Effector memory CD4-positive, alpha-beta T cell (primary cell): ENCODE data around the gene FTO.
A peak's percentile ranks its signal among the peaks of the same experiment; 100 is the strongest.
"Not testable (repeated sequence)": the region's sequence is repeated elsewhere in the genome, so short reads cannot be mapped to it uniquely, and the experiment has no call there.

Source experiments
- DNase-seq, 3 donors: peaks; one replicate each; pipeline ENCODE4 v3.0.0-alpha.2; 2020
- H3K27ac ChIP-seq: 2 replicates; pipeline ENCODE4 v1.7.0; 2013; ENCODE audit warnings: mild to moderate bottlenecking, low read length, moderate library complexity; ENCODE audit not compliant: insufficient read depth, poor library complexity, severe bottlenecking
- H3K27me3 ChIP-seq: replicated peaks from 2 replicates; pipeline ENCODE4 v1.7.0; 2013; ENCODE audit warnings: mild to moderate bottlenecking, low read length; ENCODE audit not compliant: insufficient read depth, control insufficient read depth, poor library complexity, severe bottlenecking
- H3K36me3 ChIP-seq: 2 replicates; pipeline ENCODE4 v1.7.0; 2013; ENCODE audit warnings: mild to moderate bottlenecking, low read length, moderate library complexity; ENCODE audit not compliant: control insufficient read depth, insufficient read depth
- H3K4me1 ChIP-seq: 2 replicates; pipeline ENCODE4 v1.7.0; 2013; ENCODE audit warnings: low read length, mild to moderate bottlenecking; ENCODE audit not compliant: control insufficient read depth, insufficient read depth, poor library complexity, severe bottlenecking
- H3K4me3 ChIP-seq: 2 replicates; pipeline ENCODE4 v1.7.0; 2013; ENCODE audit warnings: low read length, low read depth, mild to moderate bottlenecking; ENCODE audit not compliant: insufficient read depth, poor library complexity, severe bottlenecking
- H3K9me3 ChIP-seq: 2 replicates; pipeline ENCODE4 v1.7.0; 2013; ENCODE audit warnings: mild to moderate bottlenecking, low read length, moderate library complexity; ENCODE audit not compliant: control insufficient read depth

Gene FTO

DNA sequence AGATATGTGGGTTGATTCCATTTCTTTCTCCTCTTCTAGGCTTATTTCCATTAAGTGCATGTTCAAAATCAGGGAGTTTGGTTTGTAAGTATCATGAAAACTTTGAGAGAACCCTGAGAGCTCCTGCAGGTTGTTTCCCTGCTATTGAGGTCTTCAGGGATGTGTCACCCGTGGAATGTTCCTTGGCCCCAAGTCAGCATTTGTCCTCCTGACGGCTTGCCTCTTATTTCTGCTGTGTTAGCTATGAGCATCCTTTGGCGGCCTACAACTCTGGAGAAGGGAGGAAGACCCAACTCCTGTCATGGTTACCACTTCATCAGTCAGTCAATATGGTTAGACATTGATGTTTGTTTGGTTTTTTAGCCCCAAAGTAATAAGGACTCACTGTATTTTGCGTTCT lies 180.8 kb downstream of the FTO start:
- DNase-seq: no peak
- no peak overlapping the region for H3K4me3 ChIP-seq
- peaks cover 22% of the 10 kb centered on the region for H3K36me3 ChIP-seq
- no peaks in the 10 kb centered on the region for H3K4me1 ChIP-seq
- no peak overlapping the region for H3K27ac ChIP-seq
- no peaks in the 10 kb centered on the region for H3K9me3 ChIP-seq
- H3K27me3 ChIP-seq: no peaks in the 10 kb centered on the region

DNA sequence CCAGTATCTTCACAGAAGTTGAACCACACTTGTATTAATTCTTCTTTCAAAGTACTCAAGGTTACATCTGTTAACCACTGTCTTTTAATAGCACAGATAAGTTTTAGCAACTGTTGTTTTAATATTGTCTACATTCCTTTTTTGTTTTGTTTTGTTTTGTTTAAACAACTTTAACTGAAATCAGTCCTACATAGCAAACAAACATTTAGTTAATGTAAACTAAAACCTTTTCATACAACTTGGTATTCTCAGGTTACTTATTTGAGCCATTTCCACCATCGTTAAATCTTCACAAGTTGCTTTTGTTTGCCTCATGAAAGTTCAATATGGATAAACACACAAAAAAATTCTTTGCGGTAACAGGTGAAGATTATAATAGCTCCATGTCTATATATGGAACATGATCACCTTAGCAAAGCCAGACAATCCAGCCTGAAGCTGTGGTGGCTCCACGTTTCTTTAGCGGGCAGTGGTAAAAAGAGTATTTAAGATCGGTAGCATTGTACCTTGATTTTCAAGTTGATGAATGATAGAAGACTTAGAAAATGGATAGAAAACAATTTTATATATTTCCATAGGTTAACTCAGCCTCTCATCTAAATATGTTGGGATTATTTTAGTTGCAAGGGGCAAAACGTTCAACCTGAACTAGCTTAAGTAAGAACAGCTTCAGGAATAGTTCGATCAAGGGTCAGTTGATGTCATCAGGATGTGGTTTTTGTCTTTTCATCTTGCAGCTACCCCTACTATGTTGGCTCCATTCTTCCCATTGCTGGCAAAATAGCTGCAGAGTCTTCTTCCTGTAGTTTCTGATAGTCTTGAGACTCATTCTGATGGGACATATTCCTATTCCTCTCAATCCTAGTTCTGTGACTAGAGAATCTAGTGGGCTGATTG lies 182.8 kb downstream of the FTO start:
- Histone ChIP-seq H3K4me1 (no peaks in the 10 kb centered on the region), H3K27me3 (no peaks in the 10 kb centered on the region), H3K9me3 (no peaks in the 10 kb centered on the region), H3K4me3 (no peak overlapping the region), H3K36me3 (peaks cover 14% of the 10 kb centered on the region), H3K27ac (no peak overlapping the region)
- DNase-seq: no peak

DNA sequence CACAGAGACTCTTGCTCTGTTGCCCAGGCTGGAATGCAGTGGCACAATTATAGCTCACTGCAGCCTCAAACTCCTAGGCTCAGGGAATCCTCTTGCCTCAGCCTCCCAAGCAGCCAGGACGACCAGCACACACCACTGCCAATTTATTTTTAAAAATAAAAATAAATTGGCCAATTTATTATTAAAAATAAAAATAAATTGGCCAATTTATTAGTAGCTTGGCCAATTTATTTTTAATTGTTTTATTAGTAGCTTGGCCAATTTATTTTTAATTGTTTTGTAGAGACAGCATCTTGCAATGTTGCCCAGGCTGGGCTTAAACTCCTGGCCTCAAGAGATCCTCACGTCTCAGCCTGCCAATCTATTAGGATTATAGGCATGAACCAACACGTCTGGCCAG lies 184.3 kb downstream of the FTO start:
- DNase-seq: no peak
- Histone ChIP-seq H3K27ac (no peak overlapping the region), H3K4me1 (no peaks in the 10 kb centered on the region), H3K36me3 (peaks cover 14% of the 10 kb centered on the region), H3K9me3 (no peaks in the 10 kb centered on the region), H3K4me3 (no peak overlapping the region), H3K27me3 (no peaks in the 10 kb centered on the region)

DNA sequence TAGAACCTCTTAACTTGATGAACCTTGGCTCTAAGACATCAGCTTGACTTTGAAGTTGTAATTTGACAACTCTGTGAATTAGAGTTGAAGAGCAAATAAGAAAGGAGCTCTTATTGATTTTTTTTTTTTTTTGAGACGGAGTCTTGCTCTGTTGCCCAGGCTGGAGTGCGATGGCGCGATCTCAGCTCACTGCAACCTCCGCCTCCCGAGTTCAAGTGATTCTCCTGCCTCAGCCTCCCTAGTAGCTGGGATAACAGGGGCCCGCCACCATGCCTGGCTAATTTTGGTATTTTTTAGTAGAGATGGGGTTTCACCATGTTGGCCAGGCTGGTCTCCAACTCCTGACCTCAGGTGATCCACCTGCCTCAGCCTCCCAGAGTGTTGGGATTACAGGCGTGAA lies 186.9 kb downstream of the FTO start:
- not testable (repeated sequence) for H3K27ac ChIP-seq, H3K4me1 ChIP-seq, DNase-seq, H3K36me3 ChIP-seq, H3K9me3 ChIP-seq, H3K27me3 ChIP-seq, H3K4me3 ChIP-seq

DNA sequence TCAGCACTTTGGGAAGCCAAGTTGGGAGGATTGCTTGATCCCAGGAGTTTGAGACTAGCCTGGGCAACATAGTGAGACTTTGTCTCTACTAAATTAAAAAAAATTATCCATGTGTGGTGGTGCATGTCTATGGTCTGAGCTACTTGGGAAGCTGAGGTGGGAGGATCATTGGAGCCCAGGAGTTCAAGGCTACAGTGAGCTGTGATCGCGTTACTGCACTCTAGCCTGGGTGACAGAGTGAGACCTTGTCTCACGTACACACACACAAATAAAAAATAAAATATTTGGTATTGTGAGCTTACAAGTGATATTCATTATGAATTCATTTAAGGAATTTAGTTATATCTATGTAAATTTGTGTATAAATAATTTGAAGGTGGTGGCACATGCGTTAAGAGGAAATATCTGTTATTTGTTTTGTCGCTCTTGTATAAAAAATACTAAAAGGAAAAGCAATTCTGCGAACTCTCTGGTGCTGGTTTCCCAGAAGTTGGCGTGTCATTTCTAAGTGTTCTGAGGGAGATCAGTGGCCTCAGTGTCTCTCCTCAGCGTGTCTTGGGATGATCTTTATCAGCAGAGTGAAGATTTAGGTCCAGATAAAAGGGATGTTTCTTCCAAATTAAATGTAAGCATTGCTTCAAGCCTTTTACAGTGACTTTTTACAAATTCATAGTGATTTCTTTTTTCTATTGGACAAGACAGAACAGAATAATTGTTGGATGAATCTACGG lies 187.6 kb downstream of the FTO start:
- H3K4me3 ChIP-seq: no peak overlapping the region
- DNase-seq: no peak
- peaks cover 7% of the 10 kb centered on the region for H3K36me3 ChIP-seq
- H3K4me1 ChIP-seq: no peaks in the 10 kb centered on the region
- H3K9me3 ChIP-seq: no peaks in the 10 kb centered on the region
- no peak overlapping the region for H3K27ac ChIP-seq
- H3K27me3 ChIP-seq: no peaks in the 10 kb centered on the region

DNA sequence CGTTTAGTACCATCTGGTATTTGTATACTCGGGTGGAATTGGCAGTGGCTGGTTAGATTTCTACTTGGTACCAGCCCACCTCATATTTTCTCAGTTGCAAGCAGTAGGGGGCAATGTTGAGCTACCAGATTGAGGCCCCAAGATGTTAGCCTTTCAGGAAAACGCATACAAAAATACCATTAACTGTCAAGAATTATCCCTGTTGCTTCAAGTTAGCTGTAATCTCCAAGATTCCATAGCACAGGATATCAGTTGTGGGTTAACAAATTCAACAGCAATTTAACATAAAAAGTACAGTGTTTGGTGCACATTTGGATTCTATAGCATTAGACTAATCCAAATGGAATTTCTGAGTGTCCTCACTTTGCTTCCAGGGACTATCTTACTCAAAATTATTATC lies 188.2 kb downstream of the FTO start:
- H3K36me3 ChIP-seq: peaks cover 7% of the 10 kb centered on the region
- no peak overlapping the region for H3K4me3 ChIP-seq
- no peaks in the 10 kb centered on the region for H3K9me3 ChIP-seq
- no peaks in the 10 kb centered on the region for H3K4me1 ChIP-seq
- DNase-seq: peak in 1 of 3 donors; percentile 9
- H3K27ac ChIP-seq: no peak overlapping the region
- no peaks in the 10 kb centered on the region for H3K27me3 ChIP-seq

DNA sequence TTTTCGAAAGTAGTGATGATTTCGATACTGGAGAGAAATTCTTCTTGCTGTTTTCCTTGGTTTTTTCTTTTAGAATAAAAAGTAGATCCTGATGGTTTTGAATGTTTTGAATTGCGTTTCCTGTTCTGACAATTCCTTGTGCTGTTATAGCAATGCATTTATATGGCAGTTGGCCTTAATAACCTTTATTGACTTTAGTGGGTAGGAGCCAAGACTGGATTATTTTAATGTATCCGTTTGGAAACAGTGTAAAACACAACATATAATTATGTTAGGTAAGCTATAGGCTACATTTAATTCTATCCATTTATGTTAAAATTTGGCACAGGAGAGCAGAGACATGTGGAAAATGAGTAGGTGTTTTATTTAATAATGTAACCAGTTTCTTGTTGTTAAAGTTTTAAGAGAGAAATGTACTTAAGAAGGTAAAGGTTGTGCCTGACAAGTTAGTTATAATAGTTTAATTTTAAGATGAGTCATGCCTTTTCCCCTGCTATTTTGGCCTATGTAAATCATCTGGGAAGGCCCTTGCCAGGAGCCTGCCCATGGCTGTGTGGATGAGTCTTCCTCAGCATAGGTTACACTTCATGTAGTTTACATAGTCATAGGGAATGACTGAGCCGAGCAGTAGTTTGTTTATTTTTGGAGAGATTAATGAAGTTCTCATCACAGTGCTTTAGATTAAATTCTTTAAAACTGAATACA lies 189.9 kb downstream of the FTO start:
- no peak overlapping the region for H3K27ac ChIP-seq

DNA sequence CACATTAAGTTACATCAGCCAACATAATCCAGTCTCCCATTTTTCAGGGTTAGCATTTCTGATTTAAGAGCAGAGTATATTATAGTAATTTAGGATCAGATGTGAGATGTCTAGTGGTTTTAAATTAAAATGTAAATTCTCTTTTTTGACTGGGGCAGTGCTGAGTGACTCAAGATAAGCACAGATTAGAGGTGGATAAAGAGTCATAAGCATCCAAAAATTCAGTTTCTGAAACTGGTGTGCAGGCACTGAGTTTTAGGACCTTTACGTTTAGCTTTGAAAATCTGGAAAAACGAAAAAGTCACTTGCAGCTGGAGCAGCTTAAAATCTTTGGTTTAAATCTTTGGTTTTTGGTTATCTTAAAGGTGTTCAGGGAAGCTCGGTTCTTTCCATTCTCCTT lies 190.7 kb downstream of the FTO start:
- H3K9me3 ChIP-seq: no peaks in the 10 kb centered on the region
- no peak for DNase-seq
- H3K27me3 ChIP-seq: no peaks in the 10 kb centered on the region
- no peak overlapping the region for H3K27ac ChIP-seq
- no peak overlapping the region for H3K4me3 ChIP-seq
- no peaks in the 10 kb centered on the region for H3K36me3 ChIP-seq
- H3K4me1 ChIP-seq: no peaks in the 10 kb centered on the region

More for the DNA sequence above, 189.9 kb downstream of the FTO start:
- H3K4me1 ChIP-seq: no peaks in the 10 kb centered on the region
- no peaks in the 10 kb centered on the region for H3K9me3 ChIP-seq
- no peaks in the 10 kb centered on the region for H3K27me3 ChIP-seq
- no peak for DNase-seq
- peaks cover 1% of the 10 kb centered on the region for H3K36me3 ChIP-seq
- H3K4me3 ChIP-seq: no peak overlapping the region

DNA sequence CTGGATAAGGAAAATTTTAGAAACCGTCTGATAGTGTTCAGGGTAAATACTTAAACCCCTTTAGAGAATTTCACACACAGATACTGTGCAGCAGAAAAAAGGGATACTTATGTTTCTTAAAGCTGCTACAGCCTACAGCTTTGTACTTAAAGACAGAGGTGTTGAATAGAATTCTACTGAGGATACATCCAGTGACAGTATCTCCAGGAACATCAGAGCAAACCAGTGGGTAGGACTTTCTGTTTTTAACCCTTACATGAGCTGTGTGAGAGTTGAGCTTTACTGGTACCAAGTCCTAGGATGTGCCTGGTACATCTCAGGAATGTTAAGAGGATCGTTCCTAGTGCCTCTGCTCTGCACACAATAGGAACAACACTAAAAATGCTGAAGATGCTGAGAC lies 191.5 kb downstream of the FTO start:
- no peaks in the 10 kb centered on the region for H3K27me3 ChIP-seq
- H3K4me3 ChIP-seq: no peak overlapping the region
- no peaks in the 10 kb centered on the region for H3K36me3 ChIP-seq
- H3K4me1 ChIP-seq: no peaks in the 10 kb centered on the region
- no peaks in the 10 kb centered on the region for H3K9me3 ChIP-seq
- no peak for DNase-seq
- H3K27ac ChIP-seq: no peak overlapping the region

DNA sequence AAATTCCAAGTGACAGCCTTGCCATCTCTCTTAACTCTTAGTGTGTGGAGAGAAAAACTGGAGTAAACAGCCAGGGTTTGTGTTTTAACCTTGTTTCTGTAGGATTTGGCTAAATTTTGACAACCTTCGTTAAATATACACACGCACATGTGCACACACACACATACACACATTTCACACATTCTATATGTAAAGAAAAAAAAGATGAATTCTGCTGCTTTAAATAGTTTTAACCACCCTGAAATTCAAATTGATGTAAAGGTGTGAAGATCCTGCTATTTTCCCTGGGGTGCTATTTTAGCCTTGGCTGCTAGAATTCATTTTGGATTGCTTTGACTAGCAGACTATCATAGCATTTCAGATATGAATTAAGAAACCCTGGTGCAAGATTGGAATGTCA lies 191.9 kb downstream of the FTO start:
- no peak overlapping the region for H3K4me3 ChIP-seq
- H3K9me3 ChIP-seq: no peaks in the 10 kb centered on the region
- H3K4me1 ChIP-seq: no peaks in the 10 kb centered on the region
- no peak overlapping the region for H3K27ac ChIP-seq
- no peaks in the 10 kb centered on the region for H3K27me3 ChIP-seq
- DNase-seq: no peak
- no peaks in the 10 kb centered on the region for H3K36me3 ChIP-seq
